IMR-90 (cell line): ENCODE data around the gene TMEM74B. TPM values are rescaled to one million over a fixed set of nuclear protein-coding genes. Genes with fewer than 3 reads are reported as not detected.

Source experiments
- ATAC-seq: fragments of 200-7000 bp; cut with Tn5 transposase; 2 replicates; pipeline ENCODE4 v1.9.1; 2020; ENCODE audit warnings: low read depth, mild to moderate bottlenecking, moderate library complexity
- BruUV-seq: library from RNA; stranded (reverse); fragments of 400-500 nt; replicated peaks from 2 replicates; lab custom pipeline; 2021; lab: Mats Ljungman, UMichigan
- CTCF ChIA-PET: fragments of 300-600 bp; formaldehyde crosslinking; extraction: SDS; loops from one replicate; lab custom pipeline; 2021; ENCODE audit warnings: antibody characterized with exemption; lab: Yijun Ruan, JAX
- POLR2A ChIA-PET: fragments of 300-600 bp; sonication (Branson Sonifier 250); formaldehyde crosslinking; loops from one replicate; lab custom pipeline; 2022; ENCODE audit warnings: antibody characterized with exemption; ENCODE audit not compliant: unreplicated experiment; lab: Charles Lee
- DNase-seq: peaks from one replicate; pipeline ENCODE4 v3.0.0; 2013
- H2AFZ ChIP-seq: replicated peaks from 2 replicates; pipeline ENCODE3; 2013; ENCODE audit warnings: low read length, mild to moderate bottlenecking; ENCODE audit not compliant: poor library complexity
- H2AK5ac ChIP-seq: 2 replicates; pipeline ENCODE4 v1.6.1; 2013; ENCODE audit warnings: low read depth, low read length, inconsistent platforms
- H2AK9ac ChIP-seq: replicated peaks from 2 replicates; pipeline ENCODE3; 2013; ENCODE audit warnings: mild to moderate bottlenecking, low read depth, low read length, moderate library complexity; ENCODE audit not compliant: poor library complexity
- H2BK120ac ChIP-seq: 2 replicates; pipeline ENCODE4 v1.6.1; 2013; ENCODE audit warnings: low read depth, low read length, inconsistent platforms
- H2BK15ac ChIP-seq: 3 replicates; pipeline ENCODE4 v1.6.1; 2013; ENCODE audit warnings: low read depth, low read length, inconsistent platforms
- H2BK20ac ChIP-seq: 2 replicates; pipeline ENCODE4 v1.6.1; 2013; ENCODE audit warnings: low read depth, mild to moderate bottlenecking, inconsistent platforms, low read length, moderate library complexity
- H2BK5ac ChIP-seq: 2 replicates; pipeline ENCODE4 v1.6.1; 2013; ENCODE audit warnings: mild to moderate bottlenecking, low read depth, low read length, inconsistent platforms; ENCODE audit not compliant: poor library complexity, severe bottlenecking
- H3K14ac ChIP-seq: replicated peaks from 2 replicates; pipeline ENCODE4 v1.6.1; 2013; ENCODE audit warnings: low read depth, low read length, inconsistent platforms
- H3K18ac ChIP-seq: 2 replicates; pipeline ENCODE4 v1.6.1; 2013; ENCODE audit warnings: low read depth, low read length, control low read depth
- H3K23ac ChIP-seq: 2 replicates; pipeline ENCODE4 v1.6.1; 2013; ENCODE audit warnings: low read depth, low read length, inconsistent platforms
- H3K27ac ChIP-seq: 2 replicates; pipeline ENCODE4 v1.5.1; 2013; ENCODE audit warnings: mild to moderate bottlenecking, control low read depth, low read length; ENCODE audit not compliant: insufficient read depth
- H3K27me3 ChIP-seq: 2 replicates; pipeline ENCODE4 v1.6.1; 2013; ENCODE audit warnings: low read length; ENCODE audit not compliant: control insufficient read depth, insufficient read depth
- H3K36me3 ChIP-seq: 2 replicates; pipeline ENCODE4 v1.6.1; 2013; ENCODE audit warnings: low read length, mixed read lengths; ENCODE audit not compliant: control insufficient read depth, insufficient read depth
- H3K4ac ChIP-seq: 2 replicates; pipeline ENCODE4 v1.6.1; 2013; ENCODE audit warnings: low read depth, low read length, inconsistent platforms
- H3K4me1 ChIP-seq: 2 replicates; pipeline ENCODE4 v1.6.1; 2013; ENCODE audit warnings: low read length, mixed read lengths; ENCODE audit not compliant: control insufficient read depth, insufficient read depth
- H3K4me2 ChIP-seq: 2 replicates; pipeline ENCODE4 v1.6.1; 2013; ENCODE audit warnings: low read depth, mild to moderate bottlenecking, control low read depth, low read length, moderate library complexity
- H3K4me3 ChIP-seq: 2 replicates; pipeline ENCODE4 v1.5.1; 2013; ENCODE audit warnings: low read depth, mild to moderate bottlenecking, control low read depth, low read length, moderate library complexity; ENCODE audit not compliant: insufficient read depth
- H3K56ac ChIP-seq: 2 replicates; pipeline ENCODE4 v1.6.1; 2013; ENCODE audit warnings: low read length, inconsistent platforms; ENCODE audit not compliant: insufficient read depth; ENCODE audit errors: extremely low read depth
- H3K79me1 ChIP-seq, 2 experiments: 2 replicates each; pipeline ENCODE4 v1.6.1; 2013; ENCODE audit warnings: low read length in 2 of 2, inconsistent platforms in 1 of 2, low read depth in 1 of 2
- H3K9ac ChIP-seq: 2 replicates; pipeline ENCODE4 v1.6.1; 2013; ENCODE audit warnings: low read depth, low read length, control low read depth
- H3K9me1 ChIP-seq: 2 replicates; pipeline ENCODE4 v1.6.1; 2013; ENCODE audit warnings: low read length, inconsistent platforms; ENCODE audit not compliant: insufficient read depth
- H3K9me3 ChIP-seq: 2 replicates; pipeline ENCODE4 v1.6.1; 2013; ENCODE audit warnings: low read length; ENCODE audit not compliant: control insufficient read depth, insufficient read depth
- H4K20me1 ChIP-seq: 2 replicates; pipeline ENCODE4 v1.6.1; 2013; ENCODE audit warnings: low read length, inconsistent platforms; ENCODE audit not compliant: insufficient read depth
- H4K5ac ChIP-seq: 2 replicates; pipeline ENCODE4 v1.6.1; 2013; ENCODE audit warnings: mild to moderate bottlenecking, low read depth, low read length, control low read depth
- H4K8ac ChIP-seq, 2 experiments: 2 replicates each; pipeline ENCODE4 v1.6.1; 2013; ENCODE audit warnings: low read depth in 2 of 2, low read length in 2 of 2, control low read depth in 1 of 2, inconsistent platforms in 1 of 2
- H4K91ac ChIP-seq: 2 replicates; pipeline ENCODE4 v1.6.1; 2013; ENCODE audit warnings: low read depth, low read length, inconsistent platforms; ENCODE audit not compliant: insufficient read depth
- FOS ChIP-seq: fragments of 150-350 bp; IDR thresholded peaks from 2 replicates; pipeline ENCODE4 v1.6.1; 2016; ENCODE audit warnings: low read depth, low read length
- MAFK ChIP-seq: IDR thresholded peaks from 2 replicates; pipeline ENCODE4 v1.6.1; 2012; ENCODE audit warnings: low read depth, low read length, improper control_type of control experiment
- RAD21 ChIP-seq: IDR thresholded peaks from 2 replicates; pipeline ENCODE4 v1.6.1; 2012; ENCODE audit warnings: low read length, improper control_type of control experiment
- RFX5 ChIP-seq: IDR thresholded peaks from 2 replicates; pipeline ENCODE4 v1.8.0; 2012; ENCODE audit warnings: low read depth, mild to moderate bottlenecking, low read length, moderate library complexity
- WGBS, 2 experiments: methylation state at CpG; one replicate each; pipeline versions ENCODE4 v1.1.5 to v1.1.7; 2013; ENCODE audit warnings: missing lambda C conversion rate in 2 of 2; ENCODE audit not compliant: insufficient read length in 1 of 2; ENCODE audit errors: extremely low coverage in 2 of 2; 5-methylcytosine and 5-hydroxymethylcytosine counted together
- dilution Hi-C: fragments of 300-500 bp; cut with HindIII; formaldehyde crosslinking; loops from one replicate; pipeline ENCODE4 v1.14.3; 2018; ENCODE audit warnings: low sequenced_read_pairs; ENCODE audit not compliant: unreplicated experiment
- in situ Hi-C: fragments of 300-500 bp; cut with MboI; formaldehyde crosslinking; loops from 3 replicates; pipeline ENCODE4 v1.14.3; 2019; ENCODE audit warnings: low sequenced_read_pairs, inconsistent platforms, mixed read lengths
- intact Hi-C: fragments of 100-400 bp; cut with micrococcal nuclease; formaldehyde crosslinking; loops from 2 replicates; pipeline ENCODE4 v1.10.0; 2022
- polyA plus RNA-seq, 3 experiments: library from polyadenylated mRNA; depleted of rRNA; stranded (reverse); fragments of >200 nt; gene quantifications; 2 replicates each; pipeline ENCODE4 v1.2.3, GENCODE V29; 2012; ENCODE audit warnings: low replicate concordance in 1 of 3
- total RNA-seq: library from RNA; depleted of rRNA; stranded (reverse); fragments of >200 nt; gene quantifications from 2 replicates; pipeline ENCODE4 v1.2.3, GENCODE V29; 2012
- TF ChIP-seq, protein P1 (sequence below): fragments of 150-350 bp; IDR thresholded peaks from 2 replicates; pipeline ENCODE4 v1.6.1; 2016; ENCODE audit warnings: low read depth, mild to moderate bottlenecking, low read length, moderate library complexity, borderline replicate concordance

TMEM74B gene
- total and polyA plus RNA-seq, 2 of the 4 experiments (the other 2 are of a cell fraction): 0.03 TPM; not detected in 1

DNA sequence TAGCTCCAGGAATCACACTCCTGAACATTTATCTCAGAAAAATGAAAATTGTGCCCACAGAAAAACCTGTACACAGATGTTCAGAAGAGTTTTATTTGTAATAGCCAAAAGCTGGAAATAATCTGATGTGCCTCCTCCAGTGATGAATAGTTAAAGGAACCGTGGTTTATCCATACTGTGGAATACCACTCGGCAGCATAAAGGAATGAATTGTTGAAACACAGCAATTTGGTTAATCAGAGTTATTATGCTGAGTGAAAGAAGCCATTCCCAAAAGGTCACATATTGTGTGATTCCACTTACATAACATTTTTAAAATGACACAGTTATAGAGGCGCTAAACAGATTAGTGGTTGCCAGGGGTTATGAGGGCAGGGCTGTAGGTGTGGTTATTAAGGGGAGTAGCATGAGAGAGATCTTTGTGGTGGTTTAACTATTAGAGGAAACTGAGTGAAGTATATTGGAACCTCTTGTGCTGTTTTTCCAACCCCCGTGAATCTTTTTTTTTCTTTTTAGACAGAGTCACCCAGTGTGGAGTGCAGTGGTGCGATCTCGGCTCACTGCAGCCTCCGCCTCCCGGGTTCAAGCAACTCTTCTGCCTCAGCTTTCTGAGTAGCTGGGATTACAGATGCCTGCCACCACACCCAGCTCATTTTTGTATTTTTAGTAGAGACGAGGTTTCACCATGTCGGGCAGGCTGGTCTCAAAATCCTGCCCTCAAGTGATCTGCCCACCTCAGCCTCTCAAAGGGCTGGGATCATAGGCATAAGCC, 40.2 kb downstream of the TMEM74B start:
- ATAC-seq (no peak), DNase-seq (no peak)
- Histone ChIP-seq H3K27ac (no peak overlapping the region), H3K79me1 (peaks cover 5 to 16% of the 10 kb centered on the region in 2 experiments; a peak in 3 of 4 replicates), H4K20me1 (no peaks in the 10 kb centered on the region; the same call in 1 of the 2 replicates), H3K18ac (no peak overlapping the region), H3K23ac (no peak overlapping the region), H3K9ac (no peak overlapping the region), H4K91ac (no peak overlapping the region), H3K36me3 (peaks cover 28% of the 10 kb centered on the region), H3K14ac (no peak overlapping the region), H2BK15ac (no peak overlapping the region), H3K4me2 (no peak overlapping the region), H2AFZ (no peak overlapping the region), H3K9me1 (peaks cover 5% of the 10 kb centered on the region; the same call in 1 of the 2 replicates), H4K5ac (no peak overlapping the region), H4K8ac (no peak overlapping the region), H3K27me3 (no peaks in the 10 kb centered on the region), H2BK120ac (no peak overlapping the region), H3K4ac (no peak overlapping the region), H2AK9ac (no peak overlapping the region), H2AK5ac (no peak overlapping the region), H2BK5ac (no peak overlapping the region), H3K9me3 (no peaks in the 10 kb centered on the region), H3K4me3 (no peak overlapping the region), H3K4me1 (no peaks in the 10 kb centered on the region), H3K56ac (no peak overlapping the region), H2BK20ac (no peak overlapping the region)
- in situ Hi-C loops (no loop called here), dilution Hi-C loops (no loop called here), intact Hi-C loops (no loop called here)
- TF ChIP-seq RAD21: no peak
- TF ChIP-seq, protein P1, sequence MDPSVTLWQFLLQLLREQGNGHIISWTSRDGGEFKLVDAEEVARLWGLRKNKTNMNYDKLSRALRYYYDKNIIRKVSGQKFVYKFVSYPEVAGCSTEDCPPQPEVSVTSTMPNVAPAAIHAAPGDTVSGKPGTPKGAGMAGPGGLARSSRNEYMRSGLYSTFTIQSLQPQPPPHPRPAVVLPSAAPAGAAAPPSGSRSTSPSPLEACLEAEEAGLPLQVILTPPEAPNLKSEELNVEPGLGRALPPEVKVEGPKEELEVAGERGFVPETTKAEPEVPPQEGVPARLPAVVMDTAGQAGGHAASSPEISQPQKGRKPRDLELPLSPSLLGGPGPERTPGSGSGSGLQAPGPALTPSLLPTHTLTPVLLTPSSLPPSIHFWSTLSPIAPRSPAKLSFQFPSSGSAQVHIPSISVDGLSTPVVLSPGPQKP: no peak
- no peak for TF ChIP-seq MAFK
- TF ChIP-seq RFX5: no peak
- no peak for TF ChIP-seq FOS
- POLR2A ChIA-PET: no interaction called here
- 100% methylated on average over 1 of the region's 10 CpGs; no CpG with 5 or more reads in 1 of the 2 experiments for WGBS, 2 experiments
- BruUV-seq: no TSS peak
- CTCF ChIA-PET: no interaction called here
